Body of pancreas (tissue), 4 donors: Measurements from ENCODE around the gene FOXP1. TPM values are rescaled to one million over a fixed set of nuclear protein-coding genes. Genes with fewer than 3 reads are reported as not detected.

ENCODE experiments used
- ATAC-seq: fragments of 150-250 bp; one replicate; pipeline ENCODE4 v1.9.1; 2016
- DNase-seq, 4 donors: peaks; one replicate each; pipeline ENCODE4 v3.0.0-alpha.2; 2019
- H3K27ac ChIP-seq, 4 donors: fragments of 200-600 bp; sonication (generic); 1 replicate in 3 of 4; 2 replicates in 1 of 4; pipeline versions ENCODE4 v1.5.1 to v1.6.1; 2016 to 2019; ENCODE audit warnings: mild to moderate bottlenecking in 1 of 4, mixed read lengths in 1 of 4, moderate library complexity in 1 of 4
- H3K27me3 ChIP-seq, 2 donors: fragments of 200-600 bp; sonication (generic); one replicate each; pipeline ENCODE4 v1.6.0; 2016; ENCODE audit warnings: mild to moderate bottlenecking in 1 of 2
- H3K36me3 ChIP-seq, 2 donors: fragments of 200-600 bp; sonication (generic); replicated peaks in 1 of 2; 2 replicates each; pipeline ENCODE4 v1.5.1; 2016; ENCODE audit warnings: low read depth in 2 of 2; ENCODE audit not compliant: insufficient read depth in 1 of 2
- H3K4me1 ChIP-seq: fragments of 200-600 bp; sonication (generic); one replicate; pipeline ENCODE4 v1.6.0; 2016
- H3K4me3 ChIP-seq, 2 donors: fragments of 200-600 bp; sonication (generic); 1 replicate in 1 of 2; 2 replicates in 1 of 2; pipeline ENCODE4 v1.5.1; 2016 to 2019
- H3K9me3 ChIP-seq, 3 donors: fragments of 200-600 bp; sonication (generic); 1 replicate in 2 of 3; 2 replicates in 1 of 3; pipeline ENCODE4 v1.5.1; 2016
- POLR2A ChIP-seq, 3 donors: fragments of 450-650 bp; IDR thresholded peaks; one replicate each; pipeline ENCODE4 v1.6.1; 2016; ENCODE audit warnings: antibody characterized with exemption in 3 of 3, mild to moderate bottlenecking in 2 of 3
- WGBS, 2 donors: methylation state at CpG; one replicate each; pipeline ENCODE4 v1.1.5; 2017; 5-methylcytosine and 5-hydroxymethylcytosine counted together
- intact Hi-C: fragments of 100-400 bp; cut with DNase I; formaldehyde crosslinking; loops from one replicate; pipeline ENCODE4 v1.15.1; 2023
- total RNA-seq, 2 donors: library from RNA; depleted of rRNA; stranded (reverse); fragments of >200 nt; gene quantifications; one replicate each; pipeline ENCODE4 v1.1.0, GENCODE V29; 2016
- TF ChIP-seq, protein P1 (sequence below), 7 experiments: fragments of 450-650 bp in 4 of 7; fragments of 200-600 bp in 3 of 7; sonication (generic) in 3 of 7; IDR thresholded peaks; one replicate each; pipeline ENCODE4 v1.5.1; 2016 to 2019; ENCODE audit warnings: antibody characterized with exemption in 7 of 7

Gene FOXP1
- total RNA-seq, 2 donors from 2014 or later, result 85.7 to 86.1 TPM

DNA sequence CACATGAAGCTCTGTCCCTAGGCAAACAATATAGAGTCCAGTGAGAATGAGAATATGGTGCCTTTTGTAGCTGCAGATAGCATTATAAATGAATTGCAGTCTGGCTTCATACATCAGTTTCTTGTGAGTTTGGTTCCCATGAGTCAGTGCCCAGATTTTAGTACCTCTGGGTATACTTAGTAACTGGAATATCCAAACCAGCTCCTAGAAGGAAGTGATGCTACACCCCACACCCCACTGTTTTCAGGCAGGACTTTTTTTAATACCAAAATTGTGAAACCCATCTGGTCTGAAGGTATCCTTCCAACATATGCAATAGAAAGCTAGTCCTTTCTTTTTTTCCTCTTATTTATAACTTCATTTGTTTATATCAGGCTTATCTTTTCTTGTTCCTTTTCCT, 42.1 kb upstream of the FOXP1 start:
- intact Hi-C loops, result no loop called here
- no peak for ATAC-seq
- no peak overlapping the region for H3K27ac ChIP-seq
- TF ChIP-seq, protein P1, sequence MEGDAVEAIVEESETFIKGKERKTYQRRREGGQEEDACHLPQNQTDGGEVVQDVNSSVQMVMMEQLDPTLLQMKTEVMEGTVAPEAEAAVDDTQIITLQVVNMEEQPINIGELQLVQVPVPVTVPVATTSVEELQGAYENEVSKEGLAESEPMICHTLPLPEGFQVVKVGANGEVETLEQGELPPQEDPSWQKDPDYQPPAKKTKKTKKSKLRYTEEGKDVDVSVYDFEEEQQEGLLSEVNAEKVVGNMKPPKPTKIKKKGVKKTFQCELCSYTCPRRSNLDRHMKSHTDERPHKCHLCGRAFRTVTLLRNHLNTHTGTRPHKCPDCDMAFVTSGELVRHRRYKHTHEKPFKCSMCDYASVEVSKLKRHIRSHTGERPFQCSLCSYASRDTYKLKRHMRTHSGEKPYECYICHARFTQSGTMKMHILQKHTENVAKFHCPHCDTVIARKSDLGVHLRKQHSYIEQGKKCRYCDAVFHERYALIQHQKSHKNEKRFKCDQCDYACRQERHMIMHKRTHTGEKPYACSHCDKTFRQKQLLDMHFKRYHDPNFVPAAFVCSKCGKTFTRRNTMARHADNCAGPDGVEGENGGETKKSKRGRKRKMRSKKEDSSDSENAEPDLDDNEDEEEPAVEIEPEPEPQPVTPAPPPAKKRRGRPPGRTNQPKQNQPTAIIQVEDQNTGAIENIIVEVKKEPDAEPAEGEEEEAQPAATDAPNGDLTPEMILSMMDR (IDR thresholded peaks at IDR 0.05), result no peak
- TF ChIP-seq POLR2A (IDR thresholded peaks at IDR 0.05), result no peak
- no peaks in the 10 kb centered on the region for H3K36me3 ChIP-seq
- no peaks in the 10 kb centered on the region for H3K4me1 ChIP-seq
- H3K9me3 ChIP-seq, result no peaks in the 10 kb centered on the region
- no peak overlapping the region for H3K4me3 ChIP-seq
- H3K27me3 ChIP-seq, result no peaks in the 10 kb centered on the region
- DNase-seq, result no peak

DNA sequence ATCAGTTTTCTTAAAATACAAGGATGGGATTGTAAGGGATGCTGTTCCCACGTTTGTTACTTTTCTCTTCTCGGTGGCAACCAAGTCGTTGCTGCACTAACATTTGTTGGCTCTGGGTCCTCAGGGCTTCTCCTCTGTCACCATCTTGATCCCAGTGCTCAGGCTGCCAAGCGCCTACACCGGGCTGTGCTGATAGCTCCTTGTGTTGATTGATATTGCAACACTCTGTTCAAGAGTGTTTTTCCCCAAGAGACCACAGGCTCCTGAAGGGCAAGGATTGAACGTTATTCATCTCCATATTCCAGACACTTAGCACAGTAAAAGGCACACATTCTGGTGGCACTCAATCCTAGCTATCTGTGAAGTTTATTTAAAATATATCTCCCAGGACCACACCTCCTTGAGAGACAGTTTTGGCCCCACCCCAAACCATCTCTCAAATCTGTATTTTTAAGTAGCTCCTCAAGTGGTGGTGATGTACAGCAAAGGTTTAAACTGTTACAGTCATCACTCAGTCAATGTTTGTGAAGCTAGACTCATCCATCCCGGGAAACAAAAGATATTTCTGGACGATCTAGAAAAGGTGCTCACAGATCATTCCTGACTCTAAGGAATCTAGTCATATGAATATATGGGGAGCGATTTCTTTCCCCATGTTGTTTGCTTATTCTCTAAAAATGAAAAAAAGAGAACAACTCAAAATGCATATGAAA, 38.5 kb upstream of the FOXP1 start:
- 73 to 77% methylated on average over 9 of the region's 9 CpGs for WGBS, 2 donors
- no peak for ATAC-seq
- Histone ChIP-seq H3K4me3 (no peak overlapping the region), H3K4me1 (no peaks in the 10 kb centered on the region), H3K27ac (no peak overlapping the region), H3K9me3 (no peaks in the 10 kb centered on the region), H3K27me3 (no peaks in the 10 kb centered on the region), H3K36me3 (no peaks in the 10 kb centered on the region)
- no peak for DNase-seq
- TF ChIP-seq, protein P1 (IDR thresholded peaks at IDR 0.05), result no peak
- no peak for TF ChIP-seq POLR2A (IDR thresholded peaks at IDR 0.05)
- intact Hi-C loops, result no loop called here

DNA sequence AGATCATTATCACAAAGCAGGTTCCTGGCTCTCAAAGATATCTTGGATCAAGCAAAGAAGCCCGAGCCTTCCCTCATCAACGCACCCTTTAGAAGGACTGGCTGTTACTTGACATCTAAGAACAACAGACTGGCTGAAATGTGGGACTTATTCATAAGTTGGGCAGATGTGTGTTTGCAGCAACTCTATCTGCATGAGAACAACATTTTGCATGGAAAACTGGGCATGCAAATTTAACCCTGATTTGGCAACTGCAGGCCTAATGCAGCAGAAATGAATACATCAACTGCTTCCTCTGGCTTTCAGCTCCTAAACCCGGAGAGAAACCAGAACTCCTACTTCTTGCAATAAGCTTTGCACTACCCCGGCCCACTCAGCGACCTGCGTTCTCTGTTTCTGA, 35.0 kb upstream of the FOXP1 start:
- no peaks in the 10 kb centered on the region for H3K36me3 ChIP-seq
- intact Hi-C loops, result no loop called here
- DNase-seq (no peak), ATAC-seq (no peak)
- 82 to 87% methylated on average over 6 of the region's 6 CpGs for WGBS, 2 donors
- H3K27me3 ChIP-seq, result no peaks in the 10 kb centered on the region
- H3K4me3 ChIP-seq, result no peak overlapping the region
- TF ChIP-seq, protein P1 (IDR thresholded peaks at IDR 0.05), result no peak
- TF ChIP-seq POLR2A (IDR thresholded peaks at IDR 0.05), result no peak
- H3K27ac ChIP-seq, result no peak overlapping the region
- no peaks in the 10 kb centered on the region for H3K9me3 ChIP-seq
- peaks cover 16% of the 10 kb centered on the region for H3K4me1 ChIP-seq

DNA sequence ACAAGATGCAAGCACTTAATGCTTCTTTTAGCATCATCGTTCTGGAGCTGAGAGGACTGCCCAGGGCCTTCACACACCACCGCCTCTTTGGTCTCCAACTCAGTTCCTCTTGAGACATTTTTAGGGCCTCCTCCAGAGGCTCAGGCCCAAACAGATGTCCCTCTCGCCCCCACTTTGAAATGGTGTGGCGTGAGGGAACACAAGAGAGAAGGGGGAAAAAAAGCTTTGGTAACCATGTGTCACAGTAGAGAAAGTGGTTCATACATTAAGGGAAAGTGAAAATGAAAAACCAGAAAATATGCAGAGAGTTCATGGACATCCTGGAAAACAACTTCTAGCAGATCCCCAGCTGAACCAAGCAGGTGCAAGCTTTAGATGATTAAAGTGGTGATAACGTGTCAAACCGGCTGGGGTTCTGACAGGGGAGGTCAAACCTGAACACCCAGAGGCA, 33.1 kb upstream of the FOXP1 start:
- Histone ChIP-seq H3K4me3 (no peak overlapping the region), H3K27ac (no peak overlapping the region), H3K36me3 (no peaks in the 10 kb centered on the region), H3K27me3 (no peaks in the 10 kb centered on the region), H3K4me1 (peaks cover 16% of the 10 kb centered on the region), H3K9me3 (no peaks in the 10 kb centered on the region)
- ATAC-seq (no peak), DNase-seq (no peak)
- WGBS, 2 donors, result 74 to 78% methylated on average over 6 of the region's 6 CpGs
- TF ChIP-seq, protein P1 (IDR thresholded peaks at IDR 0.05), result no peak
- TF ChIP-seq POLR2A (IDR thresholded peaks at IDR 0.05), result no peak
- intact Hi-C loops, result no loop called here

DNA sequence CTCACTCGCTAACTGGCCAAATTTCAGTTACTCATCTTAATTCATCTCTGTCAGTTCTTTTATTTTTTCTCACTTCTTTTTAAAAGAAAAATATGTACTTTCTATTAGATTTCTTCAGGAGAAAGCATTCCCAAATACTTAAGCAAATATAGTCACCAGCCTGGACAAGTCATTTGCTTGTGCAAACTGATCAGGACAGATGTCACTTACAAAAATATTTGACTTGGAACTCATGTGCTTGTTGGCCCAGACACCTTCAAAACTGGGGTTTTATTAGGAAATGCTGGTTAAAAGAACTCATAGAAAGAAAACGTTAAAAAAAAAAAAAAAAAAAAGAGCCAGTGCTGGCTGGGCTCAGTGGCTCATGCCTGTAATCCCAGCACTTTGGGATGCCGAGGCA, 31.3 kb upstream of the FOXP1 start:
- ATAC-seq, result peak; percentile 63
- TF ChIP-seq, protein P1 (IDR thresholded peaks at IDR 0.05), result no peak
- TF ChIP-seq POLR2A (IDR thresholded peaks at IDR 0.05), result no peak
- Histone ChIP-seq H3K4me1 (peaks cover 25% of the 10 kb centered on the region), H3K4me3 (no peak overlapping the region), H3K9me3 (no peaks in the 10 kb centered on the region), H3K27me3 (no peaks in the 10 kb centered on the region), H3K36me3 (no peaks in the 10 kb centered on the region), H3K27ac (peak overlapping the region in 1 of 4 donors; percentile 5)
- intact Hi-C loops, result no loop called here
- WGBS, 2 donors, result 33 to 50% methylated on average over 3 of the region's 3 CpGs
- DNase-seq, result no peak
